GM12873 (cell line): ENCODE data around the gene PIEZO2.

Experiments
- CTCF ChIP-seq: IDR thresholded peaks from 2 replicates; pipeline ENCODE4 v1.5.1; 2012; ENCODE audit warnings: low read depth, mild to moderate bottlenecking, moderate library complexity, low read length, control low read depth; ENCODE audit not compliant: insufficient read depth; ENCODE audit errors: missing control alignments

PIEZO2 gene

GRCh38 chr18:10923141-10923540, 226.2 kb downstream of the PIEZO2 start:
- no peak for TF ChIP-seq CTCF

- TF ChIP-seq CTCF = no peak
Observed at GRCh38 chr18:10919851-10920250, 229.5 kb downstream of the PIEZO2 start.

- no peak for TF ChIP-seq CTCF
Observed at GRCh38 chr18:10916865-10917264, 232.5 kb downstream of the PIEZO2 start.

- TF ChIP-seq CTCF = no peak
Observed at GRCh38 chr18:10916387-10916786, 233.0 kb downstream of the PIEZO2 start.

GRCh38 chr18:10913919-10914318, 235.4 kb downstream of the PIEZO2 start:
- no peak for TF ChIP-seq CTCF

- TF ChIP-seq CTCF = no peak
Observed at GRCh38 chr18:10912790-10913545, 236.4 kb downstream of the PIEZO2 start.

- TF ChIP-seq CTCF = no peak
Observed at GRCh38 chr18:10909724-10910123, 239.6 kb downstream of the PIEZO2 start.

- no peak for TF ChIP-seq CTCF
Observed at GRCh38 chr18:10908760-10909159, 240.6 kb downstream of the PIEZO2 start.
